Fibroblast of skin of abdomen (primary cell): ENCODE results near the gene NUTM2G. TPM values are rescaled to one million over a fixed set of nuclear protein-coding genes. Genes with fewer than 3 reads are reported as not detected.
"Not testable (repeated sequence)": the region's sequence is repeated elsewhere in the genome, so short reads cannot be mapped to it uniquely, and the experiment has no call there.

ENCODE experiments used
- DNase-seq: peaks from one replicate; pipeline ENCODE4 v3.0.0-alpha.2; 2013
- polyA plus RNA-seq, 2 experiments: library from polyadenylated mRNA; unstranded; fragments of 120-200 nt; gene quantifications; one replicate each; pipeline ENCODE4 v1.2.1, GENCODE V29; 2013; ENCODE audit not compliant: insufficient read length in 2 of 2

Gene NUTM2G
- polyA plus RNA-seq (2013, experiment 1 of 2; ENCODE audit: insufficient read length) = 0.22 TPM
- 0.21 TPM for polyA plus RNA-seq (2013, experiment 2 of 2; ENCODE audit: insufficient read length)

- not testable (repeated sequence) for DNase-seq
These were observed at the start of gene NUTM2G for GRCh38 chr9:96928543-96928942. NUTM2G (plus strand) TSS chr9:96928843; CDS start chr9:96929025, 182 bp downstream.

GRCh38 chr9:96883922-96884321 lies 44.7 kb upstream of the NUTM2G start:
- no peak for DNase-seq

- DNase-seq = peak; percentile 29
These were observed 44.2 kb upstream of the NUTM2G start for GRCh38 chr9:96884443-96884842.

GRCh38 chr9:96885424-96885823 lies 43.2 kb upstream of the NUTM2G start:
- no peak for DNase-seq

GRCh38 chr9:96888591-96888990 lies 40.1 kb upstream of the NUTM2G start:
- no peak for DNase-seq

GRCh38 chr9:96892131-96892530 lies 36.5 kb upstream of the NUTM2G start:
- DNase-seq = no peak

GRCh38 chr9:96900010-96900409 lies 28.6 kb upstream of the NUTM2G start:
- not testable (repeated sequence) for DNase-seq

GRCh38 chr9:96904947-96905722 lies 23.5 kb upstream of the NUTM2G start:
- not testable (repeated sequence) for DNase-seq

GRCh38 chr9:96908479-96908878 lies 20.2 kb upstream of the NUTM2G start:
- DNase-seq = not testable (repeated sequence)

- DNase-seq = not testable (repeated sequence)
These were observed 13.1 kb upstream of the NUTM2G start for GRCh38 chr9:96915539-96915938.

GRCh38 chr9:96916531-96916930 lies 12.1 kb upstream of the NUTM2G start:
- not testable (repeated sequence) for DNase-seq

- not testable (repeated sequence) for DNase-seq
These were observed 10.1 kb upstream of the NUTM2G start for GRCh38 chr9:96918550-96918949.

GRCh38 chr9:96920803-96921202 lies 7.8 kb upstream of the NUTM2G start:
- DNase-seq = not testable (repeated sequence)

GRCh38 chr9:96925587-96925986 lies 3.1 kb upstream of the NUTM2G start:
- not testable (repeated sequence) for DNase-seq

GRCh38 chr9:96931665-96932064 lies 3.0 kb downstream of the NUTM2G start:
- DNase-seq = not testable (repeated sequence)

- DNase-seq = not testable (repeated sequence)
These were observed 5.5 kb downstream of the NUTM2G start for GRCh38 chr9:96934097-96934496.

GRCh38 chr9:96934706-96935105 lies 6.1 kb downstream of the NUTM2G start:
- not testable (repeated sequence) for DNase-seq

- not testable (repeated sequence) for DNase-seq
These were observed 6.8 kb downstream of the NUTM2G start for GRCh38 chr9:96935401-96935800.

- not testable (repeated sequence) for DNase-seq
These were observed 8.8 kb downstream of the NUTM2G start for GRCh38 chr9:96937442-96937841.

GRCh38 chr9:96938957-96939665 lies 10.5 kb downstream of the NUTM2G start:
- not testable (repeated sequence) for DNase-seq

- not testable (repeated sequence) for DNase-seq
These were observed 12.3 kb downstream of the NUTM2G start for GRCh38 chr9:96940982-96941381.

- DNase-seq = not testable (repeated sequence)
These were observed 13.0 kb downstream of the NUTM2G start for GRCh38 chr9:96941628-96942027.

- not testable (repeated sequence) for DNase-seq
These were observed 13.5 kb downstream of the NUTM2G start for GRCh38 chr9:96942181-96942580.
